Ascending aorta (tissue), 2 donors: ENCODE data around the gene EI24. TPM values are rescaled to one million over a fixed set of nuclear protein-coding genes. Genes with fewer than 3 reads are reported as not detected.

Source experiments
- DNase-seq, 2 donors: peaks; one replicate each; pipeline ENCODE4 v3.0.0-alpha.2; 2019; ENCODE audit warnings: low spot score in 2 of 2
- H3K27ac ChIP-seq, 2 donors: fragments of 200-600 bp; sonication (generic); one replicate each; pipeline ENCODE4 v1.5.1; 2016 to 2017; ENCODE audit warnings: mild to moderate bottlenecking in 1 of 2
- H3K27me3 ChIP-seq: fragments of 200-600 bp; sonication (generic); one replicate; pipeline ENCODE4 v1.5.1; 2017
- H3K36me3 ChIP-seq, 2 donors: fragments of 200-600 bp; sonication (generic); one replicate each; pipeline ENCODE4 v1.5.1; 2016
- H3K4me1 ChIP-seq, 2 donors: fragments of 200-600 bp; sonication (generic); one replicate each; pipeline ENCODE4 v1.5.1; 2016 to 2017; ENCODE audit warnings: mild to moderate bottlenecking in 1 of 2
- H3K4me3 ChIP-seq, 2 donors: fragments of 200-600 bp; sonication (generic); one replicate each; pipeline ENCODE4 v1.5.1; 2016 to 2017; ENCODE audit warnings: mild to moderate bottlenecking in 1 of 2
- H3K9me3 ChIP-seq, 2 donors: fragments of 200-600 bp; sonication (generic); one replicate each; pipeline ENCODE4 v1.5.1; 2016
- CTCF ChIP-seq, 3 experiments: fragments of 200-600 bp in 2 of 3; fragments of 450-650 bp in 1 of 3; sonication (generic) in 2 of 3; IDR thresholded peaks; one replicate each; pipeline ENCODE4 v1.5.1; 2016 to 2019; ENCODE audit warnings: antibody characterized with exemption in 3 of 3, mild to moderate bottlenecking in 1 of 3, moderate library complexity in 1 of 3
- intact Hi-C: fragments of 100-400 bp; cut with DNase I; formaldehyde crosslinking; loops from one replicate; pipeline ENCODE4 v1.15.1; 2023
- total RNA-seq: library from RNA; depleted of rRNA; stranded (reverse); fragments of >200 nt; gene quantifications from one replicate; pipeline ENCODE4 v1.1.0, GENCODE V29; 2016

EI24 gene
- total RNA-seq, 1 donor from 2014 or later: 111 TPM

GRCh38 chr11:125624756-125625213 lies 55.5 kb downstream of the EI24 start, which contains the start of gene CHEK1:
Gene CHEK1 (plus strand): TSS chr11:125625163. CDS start chr11:125626769, 1,606 bp downstream.
- Histone ChIP-seq H3K36me3 (peaks cover 13 to 15% of the 10 kb centered on the region in 2 donors), H3K4me3 (peak within 1 kb of the TSS; percentile 65 to 68), H3K9me3 (no peaks in the 10 kb centered on the region), H3K4me1 (peaks cover 0 to 17% of the 10 kb centered on the region in 2 donors), H3K27ac (peak within 1 kb of the TSS; percentile 88 to 95), H3K27me3 (no peaks in the 10 kb centered on the region)
- no peak for DNase-seq
- TF ChIP-seq CTCF (IDR thresholded peaks at IDR 0.05): no peak
- intact Hi-C loops: loop anchor here (1.0 to 10.0 kb wide), 8 partner anchors 32 to 670 kb away; partner anchors contain the start of genes CCDC15, CDON, EI24 and FAM118B

GRCh38 chr11:125625225-125625629 lies 56.0 kb downstream of the EI24 start:
- DNase-seq: no peak
- Histone ChIP-seq H3K36me3 (peaks cover 9 to 11% of the 10 kb centered on the region in 2 donors), H3K4me1 (peaks cover 0 to 17% of the 10 kb centered on the region in 2 donors), H3K4me3 (peak overlapping the region; percentile 65 to 68), H3K9me3 (no peaks in the 10 kb centered on the region), H3K27ac (peak overlapping the region; percentile 88 to 95), H3K27me3 (no peaks in the 10 kb centered on the region)
- intact Hi-C loops: loop anchor here (1.0 to 10.0 kb wide), 7 partner anchors 33 to 670 kb away; partner anchors contain the start of genes CCDC15, EI24, FAM118B and FEZ1
- no peak for TF ChIP-seq CTCF (IDR thresholded peaks at IDR 0.05)

- no peak for TF ChIP-seq CTCF (IDR thresholded peaks at IDR 0.05)
- H3K4me1 ChIP-seq: peaks cover 0 to 17% of the 10 kb centered on the region in 2 donors
- intact Hi-C loops: loop anchor here (1.0 to 10.0 kb wide), 7 partner anchors 33 to 671 kb away; partner anchors contain the start of genes CCDC15, EI24, FAM118B and FEZ1
- H3K36me3 ChIP-seq: peaks cover 4 to 6% of the 10 kb centered on the region in 2 donors
- H3K27ac ChIP-seq: peak overlapping the region; percentile 88 to 95
- H3K27me3 ChIP-seq: no peaks in the 10 kb centered on the region
- peak; percentile 34 to 92 for DNase-seq
- peak overlapping the region; percentile 65 to 68 for H3K4me3 ChIP-seq
- no peaks in the 10 kb centered on the region for H3K9me3 ChIP-seq
Measured at GRCh38 chr11:125625630-125626287, 56.5 kb downstream of the EI24 start.

- Histone ChIP-seq H3K4me1 (peaks cover 0 to 17% of the 10 kb centered on the region in 2 donors), H3K9me3 (no peaks in the 10 kb centered on the region), H3K27me3 (no peaks in the 10 kb centered on the region), H3K36me3 (no peaks in the 10 kb centered on the region), H3K27ac (peak overlapping the region; percentile 88 to 95), H3K4me3 (peak overlapping the region; percentile 65 to 68)
- intact Hi-C loops: loop anchor here (5.0 to 10.0 kb wide), 4 partner anchors 261 to 672 kb away; partner anchors contain the start of genes CCDC15, FAM118B, FOXRED1 and HYLS1
- peak in 1 of 3 experiments; percentile 20 for TF ChIP-seq CTCF (IDR thresholded peaks at IDR 0.05)
- DNase-seq: no peak
Measured at GRCh38 chr11:125626288-125626950, 57.1 kb downstream of the EI24 start.

- Histone ChIP-seq H3K27ac (no peak overlapping the region), H3K36me3 (no peaks in the 10 kb centered on the region), H3K9me3 (no peaks in the 10 kb centered on the region), H3K27me3 (no peaks in the 10 kb centered on the region), H3K4me1 (peaks cover 0 to 17% of the 10 kb centered on the region in 2 donors), H3K4me3 (no peak overlapping the region)
- intact Hi-C loops: loop anchor here (5.0 to 10.0 kb wide), 4 partner anchors 260 to 673 kb away; partner anchors contain the start of genes CCDC15, FAM118B, FOXRED1 and HYLS1
- TF ChIP-seq CTCF (IDR thresholded peaks at IDR 0.05): no peak
- no peak for DNase-seq
Measured at GRCh38 chr11:125627236-125627910, 58.1 kb downstream of the EI24 start.
